GM12878 (cell line): ENCODE results near the gene C4orf51. TPM values are rescaled to one million over a fixed set of nuclear protein-coding genes. Genes with fewer than 3 reads are reported as not detected.

ENCODE experiments used
- CREB1 ChIP-seq: IDR thresholded peaks from 2 replicates; pipeline ENCODE4 v1.6.1; 2012; ENCODE audit warnings: low read depth, mild to moderate bottlenecking, inconsistent platforms
- ETV6 ChIP-seq, 2 experiments: fragments of 450-650 bp in 1 of 2; IDR thresholded peaks in 1 of 2; conservative IDR thresholded peaks in 1 of 2; 2 replicates each; pipeline ENCODE4 v1.6.1; 2014; ENCODE audit warnings: antibody characterized with exemption in 1 of 2, borderline replicate concordance in 1 of 2, low read depth in 1 of 2, mild to moderate bottlenecking in 1 of 2, moderate library complexity in 1 of 2
- GATAD2B ChIP-seq: fragments of 450-650 bp; conservative IDR thresholded peaks from 2 replicates; pipeline ENCODE4 v1.6.1; 2017; ENCODE audit warnings: low read depth, mild to moderate bottlenecking, moderate library complexity
- NR2F1 ChIP-seq: fragments of 450-650 bp; conservative IDR thresholded peaks from 2 replicates; pipeline ENCODE4 v1.6.1; 2017; ENCODE audit warnings: mild to moderate bottlenecking
- POLR2AphosphoS5 ChIP-seq: IDR thresholded peaks from 2 replicates; pipeline ENCODE4 v1.6.1; 2011; ENCODE audit warnings: mild to moderate bottlenecking, low read length, inconsistent platforms
- TARDBP ChIP-seq: IDR thresholded peaks from 2 replicates; pipeline ENCODE4 v1.6.1; 2016; ENCODE audit warnings: borderline replicate concordance
- ZZZ3 ChIP-seq: IDR thresholded peaks from 2 replicates; pipeline ENCODE4 v1.6.1; 2011; ENCODE audit warnings: low read depth; ENCODE audit not compliant: control insufficient read depth, insufficient read length
- polyA plus RNA-seq, 11 experiments: library from polyadenylated mRNA; depleted of rRNA in 4 of 11; unstranded in 6 of 11; stranded (reverse) in 5 of 11; fragments of >200 nt; fragmentation: Nextera tagmentation in 4 of 11; fragmentation: Illumina TruSeq in 1 of 11; extraction: Ambion mirVana in 4 of 11; extraction: Trizol in 1 of 11; gene quantifications; 1 replicate in 1 of 11; 2 replicates in 10 of 11; pipeline versions ENCODE4 v1.2.1 to v1.2.3, GENCODE V29; 2011 to 2016; ENCODE audit warnings: inconsistent platforms in 2 of 11, missing spikeins in 2 of 11, low read depth in 1 of 11
- total RNA-seq, 4 experiments: library from RNA; depleted of rRNA in 3 of 4; stranded (reverse); fragments of >200 nt in 3 of 4; fragmentation: Illumina TruSeq in 1 of 4; extraction: Trizol in 1 of 4; gene quantifications; 2 replicates each; pipeline versions ENCODE4 v1.2.1 to v1.2.3, GENCODE V29; 2013 to 2021
- TF ChIP-seq, protein P1 (sequence below): IDR thresholded peaks from 2 replicates; pipeline ENCODE4 v1.6.1; 2012; ENCODE audit warnings: improper control_type of control experiment, low read depth, low read length; ENCODE audit not compliant: insufficient replicate concordance
- TF ChIP-seq, protein P2 (sequence below): fragments of 450-650 bp; IDR thresholded peaks from 2 replicates; pipeline ENCODE4 v1.6.1; 2017; ENCODE audit warnings: borderline replicate concordance
- TF ChIP-seq, protein P3 (sequence below): IDR thresholded peaks from 2 replicates; pipeline ENCODE4 v1.6.1; 2011; ENCODE audit warnings: low read depth, low read length, improper control_type of control experiment, borderline replicate concordance

Gene C4orf51
- total and polyA plus RNA-seq, 10 of the 15 experiments (the other 5 are each of a cell fraction or from before 2014, with no cell fraction given), result not detected

DNA sequence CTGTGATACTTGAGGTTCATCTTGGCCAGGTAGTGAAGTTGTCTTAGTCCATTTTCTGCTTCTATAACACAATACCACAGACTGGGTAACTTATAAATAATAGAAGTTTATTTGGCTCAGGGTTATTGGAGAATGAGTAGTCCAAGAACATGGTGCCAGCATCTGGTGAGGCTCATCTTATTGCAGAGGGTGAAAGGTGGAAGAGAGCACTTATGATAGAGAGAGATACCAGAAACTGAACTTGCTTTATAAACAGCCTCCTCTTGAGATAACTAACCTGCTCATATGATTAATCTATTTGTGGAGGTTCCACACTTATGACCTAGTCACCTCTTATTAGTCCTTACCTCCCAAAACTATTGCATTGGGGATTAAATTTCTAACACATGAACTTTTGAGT, 1.6 kb downstream of the C4orf51 start (continued):
- TF ChIP-seq, protein P1, sequence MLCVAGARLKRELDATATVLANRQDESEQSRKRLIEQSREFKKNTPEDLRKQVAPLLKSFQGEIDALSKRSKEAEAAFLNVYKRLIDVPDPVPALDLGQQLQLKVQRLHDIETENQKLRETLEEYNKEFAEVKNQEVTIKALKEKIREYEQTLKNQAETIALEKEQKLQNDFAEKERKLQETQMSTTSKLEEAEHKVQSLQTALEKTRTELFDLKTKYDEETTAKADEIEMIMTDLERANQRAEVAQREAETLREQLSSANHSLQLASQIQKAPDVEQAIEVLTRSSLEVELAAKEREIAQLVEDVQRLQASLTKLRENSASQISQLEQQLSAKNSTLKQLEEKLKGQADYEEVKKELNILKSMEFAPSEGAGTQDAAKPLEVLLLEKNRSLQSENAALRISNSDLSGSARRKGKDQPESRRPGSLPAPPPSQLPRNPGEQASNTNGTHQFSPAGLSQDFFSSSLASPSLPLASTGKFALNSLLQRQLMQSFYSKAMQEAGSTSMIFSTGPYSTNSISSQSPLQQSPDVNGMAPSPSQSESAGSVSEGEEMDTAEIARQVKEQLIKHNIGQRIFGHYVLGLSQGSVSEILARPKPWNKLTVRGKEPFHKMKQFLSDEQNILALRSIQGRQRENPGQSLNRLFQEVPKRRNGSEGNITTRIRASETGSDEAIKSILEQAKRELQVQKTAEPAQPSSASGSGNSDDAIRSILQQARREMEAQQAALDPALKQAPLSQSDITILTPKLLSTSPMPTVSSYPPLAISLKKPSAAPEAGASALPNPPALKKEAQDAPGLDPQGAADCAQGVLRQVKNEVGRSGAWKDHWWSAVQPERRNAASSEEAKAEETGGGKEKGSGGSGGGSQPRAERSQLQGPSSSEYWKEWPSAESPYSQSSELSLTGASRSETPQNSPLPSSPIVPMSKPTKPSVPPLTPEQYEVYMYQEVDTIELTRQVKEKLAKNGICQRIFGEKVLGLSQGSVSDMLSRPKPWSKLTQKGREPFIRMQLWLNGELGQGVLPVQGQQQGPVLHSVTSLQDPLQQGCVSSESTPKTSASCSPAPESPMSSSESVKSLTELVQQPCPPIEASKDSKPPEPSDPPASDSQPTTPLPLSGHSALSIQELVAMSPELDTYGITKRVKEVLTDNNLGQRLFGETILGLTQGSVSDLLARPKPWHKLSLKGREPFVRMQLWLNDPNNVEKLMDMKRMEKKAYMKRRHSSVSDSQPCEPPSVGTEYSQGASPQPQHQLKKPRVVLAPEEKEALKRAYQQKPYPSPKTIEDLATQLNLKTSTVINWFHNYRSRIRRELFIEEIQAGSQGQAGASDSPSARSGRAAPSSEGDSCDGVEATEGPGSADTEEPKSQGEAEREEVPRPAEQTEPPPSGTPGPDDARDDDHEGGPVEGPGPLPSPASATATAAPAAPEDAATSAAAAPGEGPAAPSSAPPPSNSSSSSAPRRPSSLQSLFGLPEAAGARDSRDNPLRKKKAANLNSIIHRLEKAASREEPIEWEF, result no peak
- TF ChIP-seq CREB1 (no peak), ZZZ3 (no peak), POLR2AphosphoS5 (no peak), TARDBP (no peak), ETV6 (conservative IDR thresholded peaks at IDR 0.05 in 1 of 2, IDR thresholded peaks at IDR 0.05 in 1 of 2; ENCODE audit: borderline replicate concordance in 1 of 2, low read depth in 1 of 2) (no peak), NR2F1 (no peak), GATAD2B (no peak)
- TF ChIP-seq, protein P2, sequence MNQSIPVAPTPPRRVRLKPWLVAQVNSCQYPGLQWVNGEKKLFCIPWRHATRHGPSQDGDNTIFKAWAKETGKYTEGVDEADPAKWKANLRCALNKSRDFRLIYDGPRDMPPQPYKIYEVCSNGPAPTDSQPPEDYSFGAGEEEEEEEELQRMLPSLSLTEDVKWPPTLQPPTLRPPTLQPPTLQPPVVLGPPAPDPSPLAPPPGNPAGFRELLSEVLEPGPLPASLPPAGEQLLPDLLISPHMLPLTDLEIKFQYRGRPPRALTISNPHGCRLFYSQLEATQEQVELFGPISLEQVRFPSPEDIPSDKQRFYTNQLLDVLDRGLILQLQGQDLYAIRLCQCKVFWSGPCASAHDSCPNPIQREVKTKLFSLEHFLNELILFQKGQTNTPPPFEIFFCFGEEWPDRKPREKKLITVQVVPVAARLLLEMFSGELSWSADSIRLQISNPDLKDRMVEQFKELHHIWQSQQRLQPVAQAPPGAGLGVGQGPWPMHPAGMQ, result no peak
- TF ChIP-seq, protein P3, sequence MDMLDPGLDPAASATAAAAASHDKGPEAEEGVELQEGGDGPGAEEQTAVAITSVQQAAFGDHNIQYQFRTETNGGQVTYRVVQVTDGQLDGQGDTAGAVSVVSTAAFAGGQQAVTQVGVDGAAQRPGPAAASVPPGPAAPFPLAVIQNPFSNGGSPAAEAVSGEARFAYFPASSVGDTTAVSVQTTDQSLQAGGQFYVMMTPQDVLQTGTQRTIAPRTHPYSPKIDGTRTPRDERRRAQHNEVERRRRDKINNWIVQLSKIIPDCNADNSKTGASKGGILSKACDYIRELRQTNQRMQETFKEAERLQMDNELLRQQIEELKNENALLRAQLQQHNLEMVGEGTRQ, result no peak
